Fibroblast of lung (primary cell): ENCODE results near the gene DHRS7.

ENCODE experiments used
- EZH2 ChIP-seq: IDR thresholded peaks from 2 replicates; pipeline ENCODE4 v1.5.1; 2012; ENCODE audit warnings: low read length, control low read depth, mild to moderate bottlenecking; ENCODE audit errors: missing control alignments
- TF ChIP-seq, protein P1 (sequence below), 2 donors: IDR thresholded peaks in 1 of 2; conservative IDR thresholded peaks in 1 of 2; 1 replicate in 1 of 2; 2 replicates in 1 of 2; pipeline ENCODE4 v1.5.1; 2011 to 2012; ENCODE audit warnings: low read length in 2 of 2, control low read depth in 1 of 2, inconsistent platforms in 1 of 2, low read depth in 1 of 2, mild to moderate bottlenecking in 1 of 2

DNA sequence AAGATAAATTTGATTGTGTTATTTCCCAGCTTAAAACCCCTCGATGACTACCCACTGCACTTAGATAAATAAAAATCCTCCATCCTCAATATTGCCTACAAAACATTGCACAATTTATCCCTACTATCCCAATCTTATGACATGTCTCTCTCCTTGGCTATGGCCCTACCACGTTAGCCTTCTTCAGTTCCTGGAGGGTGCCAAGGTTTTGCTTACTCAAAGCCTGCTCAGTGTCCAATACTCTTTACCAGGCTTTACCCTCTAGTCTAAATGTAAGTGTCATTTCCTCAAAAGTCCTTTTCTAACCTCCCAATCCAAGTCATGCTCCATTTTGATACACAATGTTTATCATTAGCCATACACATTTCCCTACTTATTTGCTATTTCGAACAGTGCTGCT is 48.8 kb upstream of the DHRS7 start:
- TF ChIP-seq, protein P1, sequence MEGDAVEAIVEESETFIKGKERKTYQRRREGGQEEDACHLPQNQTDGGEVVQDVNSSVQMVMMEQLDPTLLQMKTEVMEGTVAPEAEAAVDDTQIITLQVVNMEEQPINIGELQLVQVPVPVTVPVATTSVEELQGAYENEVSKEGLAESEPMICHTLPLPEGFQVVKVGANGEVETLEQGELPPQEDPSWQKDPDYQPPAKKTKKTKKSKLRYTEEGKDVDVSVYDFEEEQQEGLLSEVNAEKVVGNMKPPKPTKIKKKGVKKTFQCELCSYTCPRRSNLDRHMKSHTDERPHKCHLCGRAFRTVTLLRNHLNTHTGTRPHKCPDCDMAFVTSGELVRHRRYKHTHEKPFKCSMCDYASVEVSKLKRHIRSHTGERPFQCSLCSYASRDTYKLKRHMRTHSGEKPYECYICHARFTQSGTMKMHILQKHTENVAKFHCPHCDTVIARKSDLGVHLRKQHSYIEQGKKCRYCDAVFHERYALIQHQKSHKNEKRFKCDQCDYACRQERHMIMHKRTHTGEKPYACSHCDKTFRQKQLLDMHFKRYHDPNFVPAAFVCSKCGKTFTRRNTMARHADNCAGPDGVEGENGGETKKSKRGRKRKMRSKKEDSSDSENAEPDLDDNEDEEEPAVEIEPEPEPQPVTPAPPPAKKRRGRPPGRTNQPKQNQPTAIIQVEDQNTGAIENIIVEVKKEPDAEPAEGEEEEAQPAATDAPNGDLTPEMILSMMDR (conservative IDR thresholded peaks at IDR 0.05 in 1 of 2, IDR thresholded peaks at IDR 0.05 in 1 of 2; ENCODE audit: low read depth in 1 of 2, low read length in 2 of 2), result no peak
- no peak for TF ChIP-seq EZH2
